HL-60 (cell line): Measurements from ENCODE around the gene FAS.

ENCODE experiments used
- SPI1 ChIP-seq: IDR thresholded peaks from 2 replicates; pipeline ENCODE4 v1.6.1; 2012; ENCODE audit warnings: low read depth, mild to moderate bottlenecking, borderline replicate concordance
- TF ChIP-seq, protein P1 (sequence below): IDR thresholded peaks from one replicate; pipeline ENCODE4 v1.5.1; 2011; ENCODE audit warnings: low read length, control low read depth, inconsistent platforms; ENCODE audit not compliant: insufficient read depth
- TF ChIP-seq, protein P2 (sequence below): IDR thresholded peaks from 2 replicates; pipeline ENCODE4 v1.6.1; 2012; ENCODE audit warnings: low read depth; ENCODE audit not compliant: insufficient replicate concordance

- TF ChIP-seq, protein P1, sequence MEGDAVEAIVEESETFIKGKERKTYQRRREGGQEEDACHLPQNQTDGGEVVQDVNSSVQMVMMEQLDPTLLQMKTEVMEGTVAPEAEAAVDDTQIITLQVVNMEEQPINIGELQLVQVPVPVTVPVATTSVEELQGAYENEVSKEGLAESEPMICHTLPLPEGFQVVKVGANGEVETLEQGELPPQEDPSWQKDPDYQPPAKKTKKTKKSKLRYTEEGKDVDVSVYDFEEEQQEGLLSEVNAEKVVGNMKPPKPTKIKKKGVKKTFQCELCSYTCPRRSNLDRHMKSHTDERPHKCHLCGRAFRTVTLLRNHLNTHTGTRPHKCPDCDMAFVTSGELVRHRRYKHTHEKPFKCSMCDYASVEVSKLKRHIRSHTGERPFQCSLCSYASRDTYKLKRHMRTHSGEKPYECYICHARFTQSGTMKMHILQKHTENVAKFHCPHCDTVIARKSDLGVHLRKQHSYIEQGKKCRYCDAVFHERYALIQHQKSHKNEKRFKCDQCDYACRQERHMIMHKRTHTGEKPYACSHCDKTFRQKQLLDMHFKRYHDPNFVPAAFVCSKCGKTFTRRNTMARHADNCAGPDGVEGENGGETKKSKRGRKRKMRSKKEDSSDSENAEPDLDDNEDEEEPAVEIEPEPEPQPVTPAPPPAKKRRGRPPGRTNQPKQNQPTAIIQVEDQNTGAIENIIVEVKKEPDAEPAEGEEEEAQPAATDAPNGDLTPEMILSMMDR: no peak
- TF ChIP-seq, protein P2, sequence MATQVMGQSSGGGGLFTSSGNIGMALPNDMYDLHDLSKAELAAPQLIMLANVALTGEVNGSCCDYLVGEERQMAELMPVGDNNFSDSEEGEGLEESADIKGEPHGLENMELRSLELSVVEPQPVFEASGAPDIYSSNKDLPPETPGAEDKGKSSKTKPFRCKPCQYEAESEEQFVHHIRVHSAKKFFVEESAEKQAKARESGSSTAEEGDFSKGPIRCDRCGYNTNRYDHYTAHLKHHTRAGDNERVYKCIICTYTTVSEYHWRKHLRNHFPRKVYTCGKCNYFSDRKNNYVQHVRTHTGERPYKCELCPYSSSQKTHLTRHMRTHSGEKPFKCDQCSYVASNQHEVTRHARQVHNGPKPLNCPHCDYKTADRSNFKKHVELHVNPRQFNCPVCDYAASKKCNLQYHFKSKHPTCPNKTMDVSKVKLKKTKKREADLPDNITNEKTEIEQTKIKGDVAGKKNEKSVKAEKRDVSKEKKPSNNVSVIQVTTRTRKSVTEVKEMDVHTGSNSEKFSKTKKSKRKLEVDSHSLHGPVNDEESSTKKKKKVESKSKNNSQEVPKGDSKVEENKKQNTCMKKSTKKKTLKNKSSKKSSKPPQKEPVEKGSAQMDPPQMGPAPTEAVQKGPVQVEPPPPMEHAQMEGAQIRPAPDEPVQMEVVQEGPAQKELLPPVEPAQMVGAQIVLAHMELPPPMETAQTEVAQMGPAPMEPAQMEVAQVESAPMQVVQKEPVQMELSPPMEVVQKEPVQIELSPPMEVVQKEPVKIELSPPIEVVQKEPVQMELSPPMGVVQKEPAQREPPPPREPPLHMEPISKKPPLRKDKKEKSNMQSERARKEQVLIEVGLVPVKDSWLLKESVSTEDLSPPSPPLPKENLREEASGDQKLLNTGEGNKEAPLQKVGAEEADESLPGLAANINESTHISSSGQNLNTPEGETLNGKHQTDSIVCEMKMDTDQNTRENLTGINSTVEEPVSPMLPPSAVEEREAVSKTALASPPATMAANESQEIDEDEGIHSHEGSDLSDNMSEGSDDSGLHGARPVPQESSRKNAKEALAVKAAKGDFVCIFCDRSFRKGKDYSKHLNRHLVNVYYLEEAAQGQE: no peak
- no peak; the same call in 1 of the 2 replicates for TF ChIP-seq SPI1
Measured at GRCh38 chr10:88983206-88983605, 7.4 kb upstream of the FAS start.
